GM19351 (cell line): ENCODE data around the gene NPTX2.

ENCODE experiments used
- ATAC-seq: cut with Tn5 transposase; IDR thresholded peaks from one replicate; pipeline ENCODE4 v1.9.1; 2021; ENCODE audit warnings: mild to moderate bottlenecking, moderate library complexity; ENCODE audit not compliant: unreplicated experiment

Gene NPTX2

GRCh38 chr7:98653601-98654310, 36.7 kb downstream of the NPTX2 start:
- ATAC-seq = no peak

- no peak for ATAC-seq
Measured at GRCh38 chr7:98654524-98655272, 37.6 kb downstream of the NPTX2 start.

DNA sequence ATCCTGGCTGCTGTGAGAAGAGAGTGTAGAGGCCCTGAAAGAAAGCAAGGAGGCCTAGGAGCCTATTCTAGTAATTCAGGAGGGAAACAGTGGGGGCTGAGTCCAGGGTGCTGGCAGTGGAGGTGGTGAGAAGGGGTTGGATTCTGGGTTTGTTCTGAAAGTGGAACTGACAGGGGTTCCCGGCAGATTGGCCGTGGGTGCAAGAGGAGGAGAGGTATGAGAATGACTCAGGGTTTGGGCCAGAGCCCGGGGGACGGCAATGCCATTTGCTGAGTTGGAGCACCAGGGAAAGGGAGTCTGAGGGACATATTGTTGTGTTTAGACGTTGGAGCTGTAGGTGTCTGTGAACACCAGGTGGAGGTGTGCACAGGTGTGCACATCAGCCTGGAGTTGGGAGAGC, 38.5 kb downstream of the NPTX2 start:
- ATAC-seq = no peak

DNA sequence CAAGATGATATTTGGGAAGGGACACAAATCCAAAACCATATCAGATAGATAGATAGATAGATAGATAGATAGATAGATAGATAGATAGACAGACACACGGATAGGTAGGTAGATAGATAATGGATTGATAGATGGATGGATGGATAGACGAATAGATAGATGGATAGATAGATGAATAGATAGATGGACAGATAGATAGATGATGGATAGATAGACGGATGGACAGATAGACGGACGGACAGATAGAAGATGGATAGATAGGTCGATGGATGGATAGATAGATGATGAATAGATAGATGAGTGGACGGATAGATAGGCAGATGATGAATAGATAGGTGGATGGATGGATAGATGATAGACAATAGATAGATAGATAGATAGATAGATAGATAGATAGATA, 39.8 kb downstream of the NPTX2 start:
- no peak for ATAC-seq

DNA sequence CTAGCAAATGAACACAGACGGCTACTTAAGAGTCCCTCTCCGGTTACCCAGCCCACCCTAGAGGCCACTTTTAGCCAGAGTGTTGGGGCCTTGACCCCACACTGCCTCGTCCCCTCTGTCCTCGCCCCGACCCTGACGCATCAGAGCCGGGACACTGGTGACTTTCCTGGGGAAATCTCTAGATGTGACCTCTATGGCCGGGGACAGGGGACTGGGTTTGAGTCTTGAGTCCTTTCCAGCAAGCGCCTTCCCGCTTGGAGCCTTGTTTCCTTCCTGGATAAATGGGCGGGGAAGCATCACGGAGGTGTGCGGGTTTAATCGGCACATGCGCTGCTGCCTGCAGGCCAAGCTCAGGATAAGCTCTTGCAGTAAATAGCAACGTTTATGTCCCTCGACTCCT, 40.7 kb downstream of the NPTX2 start:
- no peak for ATAC-seq

DNA sequence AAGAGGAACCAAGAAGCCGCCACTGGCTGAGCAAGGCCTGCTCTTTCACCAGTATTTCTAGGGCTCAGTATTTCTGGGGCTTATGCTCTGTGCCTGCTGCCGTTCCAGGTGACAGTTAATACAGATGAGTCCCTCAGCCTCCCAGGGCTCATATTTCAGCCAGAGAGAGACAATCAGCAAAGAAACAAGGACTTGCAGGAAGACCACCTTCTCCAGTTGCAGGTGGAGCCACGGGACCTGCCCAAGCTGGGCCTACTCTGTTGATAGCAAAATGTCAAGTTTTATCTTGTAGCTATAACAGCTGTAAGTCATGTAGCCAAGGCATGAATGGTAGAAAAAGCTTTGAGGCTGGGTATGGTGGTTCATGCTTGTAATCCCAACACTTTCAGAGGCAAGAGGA, 42.7 kb downstream of the NPTX2 start:
- ATAC-seq = no peak

DNA sequence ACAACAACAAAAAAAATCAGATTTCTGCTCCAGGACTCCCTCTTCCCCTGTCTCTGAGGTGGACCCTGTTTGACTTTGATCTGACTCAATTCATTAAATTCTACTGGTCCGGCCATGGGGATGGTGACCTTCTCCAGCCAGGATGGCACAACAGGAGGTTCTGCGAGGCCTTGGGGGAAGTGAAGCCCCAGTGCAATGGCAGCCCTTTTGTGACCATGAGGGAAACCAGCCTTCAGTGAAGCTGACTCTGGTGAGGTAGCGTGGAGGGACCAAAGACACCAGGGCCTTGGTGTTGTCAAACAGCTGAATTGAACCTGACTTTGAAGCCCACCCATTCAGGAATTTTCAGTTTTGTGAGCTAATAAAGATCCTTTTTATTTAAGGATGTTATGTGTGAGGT, 44.5 kb downstream of the NPTX2 start:
- no peak for ATAC-seq

DNA sequence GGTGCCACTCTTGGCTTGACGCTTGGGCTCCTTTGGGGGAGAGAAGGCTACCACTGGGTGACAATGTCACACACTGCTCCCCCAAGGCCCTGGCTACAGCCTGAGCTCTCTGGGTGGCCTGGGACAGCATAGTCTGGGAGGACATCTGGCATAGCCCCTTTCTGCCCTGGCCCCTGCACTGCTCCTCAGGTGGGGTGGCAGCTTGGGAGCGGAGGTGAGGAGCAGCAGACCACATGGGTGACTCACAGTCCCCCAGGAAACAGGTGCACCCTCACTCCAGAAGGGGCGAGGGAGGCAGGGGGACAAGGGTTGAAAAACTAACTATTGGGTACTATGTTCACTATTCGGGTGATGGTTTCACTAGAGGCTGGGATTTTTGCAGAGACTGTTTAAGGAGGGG, 45.2 kb downstream of the NPTX2 start:
- no peak for ATAC-seq

GRCh38 chr7:98664882-98665281, 47.8 kb downstream of the NPTX2 start:
- ATAC-seq = no peak

DNA sequence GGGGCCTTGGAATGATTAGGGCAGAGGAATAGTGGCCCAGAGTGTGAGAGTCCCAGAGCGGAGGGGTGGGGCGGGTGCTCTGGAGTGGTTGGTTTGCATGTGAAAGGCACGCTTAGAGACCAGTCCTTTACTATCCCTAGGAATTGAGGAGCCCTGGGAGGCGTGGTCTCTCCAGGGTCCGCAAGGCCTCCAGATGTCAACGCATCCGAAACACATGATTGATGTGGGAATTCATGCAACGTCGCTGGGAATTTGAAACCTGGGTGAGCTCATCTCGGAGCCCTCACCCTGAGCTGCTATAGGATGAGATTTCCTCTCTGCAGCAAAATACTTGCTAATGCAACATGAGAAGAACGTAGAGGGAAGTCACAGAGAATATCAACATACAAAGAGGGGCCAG, 51.2 kb downstream of the NPTX2 start:
- no peak for ATAC-seq

GRCh38 chr7:98669329-98670000, 52.4 kb downstream of the NPTX2 start:
- no peak for ATAC-seq

DNA sequence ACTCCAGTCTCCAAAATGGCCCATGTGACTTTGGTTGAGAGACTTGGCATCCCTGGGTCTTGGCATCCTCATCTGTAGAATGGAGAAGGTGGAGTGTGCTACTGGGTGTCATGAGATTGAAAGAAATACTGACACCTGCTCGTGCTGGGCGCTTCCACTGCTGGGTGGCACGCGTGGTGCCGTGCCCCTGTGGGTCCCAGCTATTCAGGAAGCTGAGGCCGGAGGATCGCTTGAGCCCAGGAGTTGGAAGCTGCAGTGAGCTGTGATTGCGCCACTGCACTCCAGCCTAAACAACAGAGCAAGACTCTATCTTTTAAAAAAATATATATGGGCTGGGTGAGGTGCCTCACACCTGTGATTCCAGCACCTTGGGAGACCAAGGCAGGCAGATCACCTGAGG, 53.1 kb downstream of the NPTX2 start:
- ATAC-seq = no peak

DNA sequence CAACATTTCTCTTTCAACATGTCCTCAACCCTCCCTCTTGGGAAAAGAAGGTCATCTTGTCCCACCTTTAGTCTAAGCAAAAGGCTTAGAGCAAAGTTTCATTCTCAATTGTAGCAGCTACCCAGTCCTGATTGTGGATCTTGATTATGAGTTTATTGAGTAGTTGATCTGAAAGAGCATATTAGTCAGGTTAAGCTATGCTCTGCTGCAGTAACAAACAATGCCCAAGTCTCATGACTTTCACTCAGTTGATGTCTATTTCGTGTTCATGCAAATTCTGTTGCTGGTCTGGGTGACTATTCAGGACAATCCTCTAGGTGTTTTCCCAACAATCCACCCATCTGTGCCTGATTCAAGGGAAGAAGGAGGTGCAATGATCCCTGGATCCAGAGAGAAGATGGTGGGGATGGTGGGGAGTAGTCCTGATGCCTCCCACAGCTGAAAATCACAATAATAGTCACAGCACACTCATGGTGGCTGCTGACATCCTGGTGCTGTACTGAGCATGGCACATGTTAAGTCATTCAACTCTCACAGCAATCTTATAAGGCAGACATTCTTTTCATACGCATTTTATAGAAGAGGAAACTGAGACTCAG, 54.7 kb downstream of the NPTX2 start:
- no peak for ATAC-seq

DNA sequence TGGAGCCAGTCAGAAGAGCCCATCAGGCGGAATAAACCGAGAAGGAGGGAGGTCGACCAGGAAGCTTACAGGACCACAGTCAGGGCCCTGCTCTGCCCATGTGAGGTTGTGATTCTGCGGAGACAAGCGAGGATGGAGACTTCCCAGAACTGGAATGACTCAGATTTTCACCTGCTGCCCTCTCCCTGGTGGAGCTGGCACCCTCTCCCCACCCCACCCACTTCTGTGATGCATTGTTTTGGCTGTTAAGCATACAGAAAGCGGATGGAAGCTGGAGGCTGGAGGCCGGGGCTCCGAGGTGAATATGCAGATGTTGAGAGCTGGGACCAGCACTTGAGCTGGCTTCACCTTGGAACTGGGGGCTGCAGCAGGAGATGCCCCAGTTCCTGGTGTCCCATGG, 57.4 kb downstream of the NPTX2 start:
- no peak for ATAC-seq

DNA sequence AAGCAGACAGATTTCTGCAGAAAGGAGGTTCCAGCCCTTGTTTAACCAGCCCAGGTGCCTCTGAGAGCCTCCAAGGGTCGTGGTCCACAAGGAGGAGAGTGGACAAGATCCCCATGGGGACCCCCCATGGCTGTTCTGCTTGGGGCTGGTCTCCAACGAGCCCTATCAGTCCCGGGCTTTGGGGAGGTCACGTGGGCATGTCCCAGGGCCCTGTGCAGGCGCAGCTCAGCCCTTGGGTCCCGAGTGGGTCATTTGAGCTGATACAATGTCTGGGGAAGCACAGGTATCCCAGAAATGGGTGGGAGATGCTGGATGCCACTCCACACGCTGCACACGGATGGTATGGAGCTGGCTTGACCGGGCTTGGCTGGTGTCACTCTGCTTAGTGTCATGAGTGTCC, 57.8 kb downstream of the NPTX2 start:
- no peak for ATAC-seq

- no peak for ATAC-seq
Measured at GRCh38 chr7:98678215-98678614, 61.1 kb downstream of the NPTX2 start.
